GM19351 (cell line): ENCODE results near the gene EVC.

Source experiments
- ATAC-seq: cut with Tn5 transposase; IDR thresholded peaks from one replicate; pipeline ENCODE4 v1.9.1; 2021; ENCODE audit warnings: mild to moderate bottlenecking, moderate library complexity; ENCODE audit not compliant: unreplicated experiment

Gene EVC

DNA sequence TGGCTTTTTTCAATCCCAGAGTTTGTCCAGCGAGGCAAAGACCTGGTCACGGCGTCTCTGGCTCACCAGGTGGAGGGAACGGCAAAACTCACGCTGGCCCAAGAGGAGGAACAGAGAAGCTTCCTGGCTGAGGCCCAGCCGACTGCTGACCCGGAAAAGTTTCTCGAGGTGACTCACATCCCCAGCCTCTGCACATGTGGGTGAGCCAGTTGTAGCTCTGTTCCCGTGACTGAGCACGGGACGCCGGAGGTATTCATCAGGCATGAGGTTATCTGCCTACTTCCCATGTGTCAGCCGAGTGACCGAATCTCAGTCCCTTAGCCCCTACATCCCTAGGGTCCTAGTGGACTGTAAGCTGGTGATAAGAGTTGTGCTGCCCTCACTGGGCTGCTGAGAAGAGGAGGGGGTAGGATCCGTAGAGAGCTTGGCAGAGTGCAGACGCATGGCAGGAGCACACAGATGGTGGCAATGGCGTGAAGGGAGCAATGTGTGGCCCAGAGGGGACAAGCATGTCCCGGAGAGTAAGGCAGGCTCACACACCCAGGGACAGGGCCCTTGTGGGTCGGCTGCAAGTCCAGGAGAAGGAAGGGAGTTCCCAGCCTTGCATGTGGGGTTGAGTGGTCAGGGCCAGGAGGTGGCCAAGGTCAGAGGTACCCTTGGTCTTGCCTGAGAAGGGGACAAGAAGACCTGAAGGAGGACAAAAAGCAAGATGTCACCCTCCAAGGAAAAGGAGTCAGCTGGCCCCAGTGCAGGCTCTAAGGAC lies 42.9 kb downstream of the EVC start:
- ATAC-seq, result no peak

DNA sequence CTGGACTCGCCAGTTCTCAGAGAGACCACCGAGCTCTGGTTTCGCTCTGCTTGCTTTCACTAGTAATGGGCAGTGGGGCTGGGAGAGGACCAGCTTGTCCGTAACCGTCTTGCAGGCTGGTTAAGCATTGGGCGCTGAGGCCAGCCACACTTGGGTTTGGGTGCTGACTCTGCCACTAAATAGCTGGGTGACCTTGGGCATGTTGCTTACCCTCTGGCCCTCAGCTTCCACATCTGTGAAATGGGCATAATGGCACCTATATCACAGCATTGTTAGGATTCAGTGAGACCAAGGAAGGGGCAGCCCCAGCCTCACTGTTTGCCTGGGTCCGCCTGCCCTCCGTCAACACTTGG lies 43.5 kb downstream of the EVC start:
- no peak for ATAC-seq

DNA sequence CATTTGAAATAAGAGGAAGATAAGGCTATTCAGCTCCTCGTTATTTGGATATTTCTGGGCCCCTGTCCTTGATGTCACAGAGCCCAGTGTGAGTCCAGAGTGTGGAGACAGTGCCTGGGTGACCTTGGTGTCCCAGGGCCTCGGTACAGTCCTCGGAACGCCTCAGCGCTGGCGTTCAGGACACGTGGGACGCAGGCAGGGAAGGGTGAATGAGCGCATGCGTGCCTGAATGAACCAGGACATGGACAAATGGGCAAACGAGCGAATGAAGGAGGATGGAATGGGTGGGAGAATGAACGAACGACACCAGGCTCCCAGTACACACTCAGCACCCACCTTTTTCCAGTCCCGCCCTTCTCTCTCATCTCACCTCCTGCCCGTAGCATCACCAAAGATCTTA lies 44.2 kb downstream of the EVC start:
- ATAC-seq, result no peak

DNA sequence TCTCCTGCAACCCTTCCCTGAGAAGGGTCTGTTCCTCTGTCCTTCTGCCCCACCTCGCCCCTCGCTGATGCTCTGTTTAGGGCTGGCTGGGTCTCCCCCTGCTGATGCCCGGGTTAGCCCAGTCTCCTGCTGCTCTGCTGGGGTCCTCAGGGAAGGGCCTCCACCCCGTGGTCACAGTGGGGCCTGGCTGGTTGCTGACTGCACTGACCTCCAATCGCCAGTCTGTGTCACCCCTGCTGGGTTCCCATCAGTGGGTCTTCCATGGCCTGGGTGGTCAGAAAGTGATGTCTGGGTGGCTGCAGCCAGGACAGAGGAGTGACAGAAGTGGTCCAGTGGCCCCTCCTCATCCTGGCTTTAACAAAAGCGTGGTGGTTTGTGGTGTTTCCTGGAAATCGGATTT lies 44.7 kb downstream of the EVC start:
- no peak for ATAC-seq

DNA sequence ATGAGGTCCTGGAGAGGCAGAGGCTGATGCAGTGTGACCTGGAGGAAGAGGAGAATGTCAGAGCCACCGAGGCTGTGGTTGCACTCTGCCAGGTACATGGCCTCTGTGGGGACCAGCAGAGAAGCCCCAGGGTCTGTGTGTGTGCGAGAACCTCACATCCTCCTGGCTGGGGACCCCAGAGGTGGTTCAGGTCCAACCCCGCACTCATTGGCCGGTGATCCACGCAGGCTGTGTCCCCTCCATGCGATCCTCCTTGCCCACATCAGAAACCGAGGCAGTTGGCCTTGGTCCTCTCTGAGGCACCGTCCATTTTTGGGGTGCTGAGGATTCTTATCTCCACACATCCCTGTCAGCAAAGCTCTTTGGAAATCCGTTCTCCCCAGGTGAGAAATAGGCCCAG lies 45.3 kb downstream of the EVC start:
- ATAC-seq, result no peak

DNA sequence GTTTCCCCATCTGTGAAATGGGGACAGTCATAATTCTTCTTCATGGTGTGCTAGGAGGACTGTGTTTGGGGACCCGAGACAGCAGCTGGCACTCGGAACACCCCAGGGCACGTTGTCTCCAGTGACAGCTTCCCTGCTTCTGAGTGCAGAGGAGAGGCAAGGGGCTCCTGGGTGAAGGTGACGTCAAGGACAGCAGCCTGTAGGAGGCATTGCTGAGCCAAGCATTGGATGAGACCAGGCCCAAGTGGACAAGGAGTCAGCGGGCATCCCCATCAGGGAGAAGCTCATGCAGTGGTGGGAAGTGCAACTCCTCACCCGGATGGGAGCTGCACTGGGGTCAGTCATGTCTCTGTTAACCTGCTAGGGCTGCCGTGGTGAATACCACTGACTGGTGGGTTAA lies 46.1 kb downstream of the EVC start:
- ATAC-seq, result no peak

DNA sequence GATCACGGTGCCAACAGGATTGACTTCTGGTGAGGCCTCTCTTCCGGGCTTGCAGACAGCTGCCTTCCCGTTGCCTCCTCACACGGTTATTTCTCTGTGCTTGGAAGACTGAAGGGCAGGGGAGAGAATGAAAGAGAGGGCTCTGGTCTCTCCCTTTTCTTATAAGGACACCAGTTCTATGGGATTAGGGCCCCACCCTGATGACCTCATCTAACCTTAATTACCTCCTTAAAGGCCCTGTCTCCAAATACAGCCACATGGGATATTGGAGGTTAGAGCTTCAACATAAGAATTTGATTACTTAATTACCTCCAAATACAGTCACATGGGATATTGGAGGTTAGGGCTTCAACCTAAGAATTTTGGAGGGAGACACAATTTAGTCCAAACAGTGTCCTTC lies 46.5 kb downstream of the EVC start:
- ATAC-seq, result no peak

DNA sequence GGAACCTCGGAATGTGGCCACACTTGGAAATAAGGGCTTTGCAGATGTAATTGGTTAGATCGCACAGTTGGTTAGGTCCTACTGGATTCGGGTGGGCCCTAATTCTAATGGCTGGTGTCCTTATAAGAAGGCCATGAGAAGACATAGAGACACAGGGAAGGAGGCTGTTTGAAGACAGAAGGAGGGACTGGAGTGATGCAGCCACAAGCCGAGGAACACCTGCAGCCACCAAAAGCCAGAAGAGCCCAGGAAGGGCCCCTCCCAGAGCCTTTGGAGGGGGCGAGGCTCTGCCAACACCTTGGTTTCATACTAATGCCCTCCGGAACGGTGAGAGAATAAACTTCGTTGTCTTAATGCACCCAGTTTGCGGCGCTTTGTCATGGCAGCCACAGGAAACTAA lies 47.0 kb downstream of the EVC start:
- no peak for ATAC-seq

DNA sequence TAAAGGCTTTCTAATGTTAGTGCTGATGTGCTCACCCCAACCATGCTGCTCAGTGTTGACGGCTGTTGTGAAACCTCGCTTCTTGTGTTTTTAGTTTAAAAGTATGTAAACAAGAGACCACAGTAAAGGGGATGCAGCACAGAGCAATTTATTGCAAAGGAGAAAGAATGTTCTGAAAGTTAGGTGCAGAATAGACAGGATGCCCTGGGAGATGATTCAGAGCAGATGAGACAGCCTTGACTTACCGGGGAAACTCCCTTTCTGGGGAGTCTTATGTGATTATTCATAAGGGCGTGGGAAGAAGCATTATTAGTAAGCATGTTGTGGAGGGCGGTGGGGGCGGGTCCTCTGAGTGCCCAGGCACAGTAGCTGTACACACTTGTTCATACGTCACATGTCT lies 47.7 kb downstream of the EVC start:
- ATAC-seq, result no peak

DNA sequence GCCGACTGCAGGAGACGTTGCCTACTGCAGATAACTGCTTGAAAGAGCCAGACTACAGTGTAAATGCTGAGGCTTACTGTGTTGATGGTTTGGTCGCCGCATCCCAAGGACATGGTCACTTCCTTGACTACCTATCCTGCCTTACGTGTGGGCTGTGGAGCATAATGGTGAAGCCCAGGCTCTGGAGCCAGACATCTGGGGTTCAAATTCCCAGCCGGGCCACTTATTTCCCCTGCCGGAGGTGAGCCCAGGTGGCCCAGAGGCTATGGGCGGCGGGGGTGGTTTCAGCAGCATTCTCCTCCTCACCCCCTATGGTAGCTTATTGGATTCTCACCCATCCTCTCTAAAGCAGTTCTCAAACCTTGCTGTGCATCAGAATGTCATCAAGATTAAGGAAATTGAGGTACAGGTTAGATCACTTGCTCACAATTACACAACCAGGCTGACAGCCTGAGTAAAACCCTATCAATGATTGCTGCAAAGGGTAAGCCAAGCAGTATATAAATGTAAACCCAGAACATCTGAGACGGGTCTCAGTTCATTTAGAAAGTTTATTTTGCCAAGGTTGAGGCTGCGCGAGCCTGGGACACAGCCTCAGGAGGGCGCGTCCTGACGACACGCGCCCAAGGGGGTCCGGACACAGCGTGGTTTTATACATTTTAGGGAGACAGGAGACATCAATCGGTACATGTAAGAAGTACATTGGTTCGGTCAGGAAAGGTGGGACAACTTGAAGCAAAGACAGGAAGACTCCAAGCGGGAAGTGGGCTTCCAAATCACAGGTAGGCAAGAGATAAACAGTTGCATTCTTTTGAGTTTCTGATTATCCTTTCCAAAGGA lies 48.5 kb downstream of the EVC start:
- no peak for ATAC-seq

DNA sequence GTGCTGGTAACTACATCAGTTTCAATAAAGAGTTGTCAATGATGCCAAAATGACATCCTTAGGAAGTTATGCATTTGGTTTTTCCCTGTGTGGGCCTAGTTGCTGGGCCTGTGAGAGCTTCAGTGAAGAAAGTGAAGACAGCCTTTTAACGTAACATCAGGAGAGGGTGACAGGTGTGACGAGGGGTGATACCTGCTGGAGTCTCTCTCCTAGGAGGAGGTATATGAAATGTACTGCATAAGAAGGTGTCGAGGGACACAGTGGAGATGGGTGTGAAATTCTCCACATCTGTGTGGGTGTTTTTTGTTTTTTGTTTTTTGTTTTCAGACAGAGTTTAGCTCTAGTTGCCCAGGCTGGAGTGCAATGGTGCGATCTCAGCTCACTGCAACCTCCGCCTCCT lies 49.2 kb downstream of the EVC start:
- ATAC-seq, result no peak

DNA sequence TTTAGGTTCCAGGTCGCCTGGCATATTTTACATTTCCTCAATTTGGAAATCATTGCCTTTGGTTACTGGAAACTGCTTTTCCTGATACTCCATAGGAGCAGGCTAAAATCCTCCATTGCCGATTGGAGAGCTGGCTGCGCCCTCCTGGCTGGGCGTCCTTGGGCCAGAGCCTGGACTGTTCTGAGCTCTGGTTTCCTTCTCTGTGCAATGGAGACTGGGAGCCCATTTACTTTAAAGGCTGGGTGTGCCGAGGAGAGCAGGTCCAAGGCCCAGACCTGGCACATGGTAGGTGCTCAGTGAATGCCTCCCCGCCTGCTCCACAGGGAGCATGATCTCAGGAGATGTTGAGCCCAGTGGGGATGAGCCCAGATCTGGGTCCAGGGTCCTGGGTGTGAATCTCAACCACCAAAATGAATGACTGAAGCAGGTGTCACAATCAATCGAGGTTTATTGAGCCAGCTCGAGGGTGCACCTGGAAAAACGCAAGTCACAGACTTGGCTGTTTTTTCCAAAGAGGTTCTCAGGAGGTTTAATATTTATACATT lies 50.0 kb downstream of the EVC start:
- no peak for ATAC-seq

DNA sequence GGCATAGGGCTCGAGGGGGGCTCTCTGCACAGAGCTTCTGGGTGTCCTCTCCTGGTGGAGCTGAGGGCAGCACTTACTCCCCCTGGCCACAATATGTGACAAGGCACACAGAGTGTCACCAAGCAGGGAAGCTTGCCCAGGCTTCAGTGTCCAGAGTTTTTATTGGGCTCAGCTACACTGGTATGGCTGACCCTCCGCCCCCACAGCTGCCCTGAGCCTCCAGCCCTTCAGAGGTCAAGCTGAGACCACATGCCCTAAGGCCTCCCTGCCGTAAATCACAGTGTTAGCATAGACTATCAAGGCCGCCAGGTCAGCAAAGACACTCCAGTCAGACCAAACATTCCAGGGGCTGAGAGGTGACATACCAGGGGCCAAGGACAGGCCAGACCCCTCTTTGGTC lies 59.0 kb downstream of the EVC start:
- no peak for ATAC-seq

DNA sequence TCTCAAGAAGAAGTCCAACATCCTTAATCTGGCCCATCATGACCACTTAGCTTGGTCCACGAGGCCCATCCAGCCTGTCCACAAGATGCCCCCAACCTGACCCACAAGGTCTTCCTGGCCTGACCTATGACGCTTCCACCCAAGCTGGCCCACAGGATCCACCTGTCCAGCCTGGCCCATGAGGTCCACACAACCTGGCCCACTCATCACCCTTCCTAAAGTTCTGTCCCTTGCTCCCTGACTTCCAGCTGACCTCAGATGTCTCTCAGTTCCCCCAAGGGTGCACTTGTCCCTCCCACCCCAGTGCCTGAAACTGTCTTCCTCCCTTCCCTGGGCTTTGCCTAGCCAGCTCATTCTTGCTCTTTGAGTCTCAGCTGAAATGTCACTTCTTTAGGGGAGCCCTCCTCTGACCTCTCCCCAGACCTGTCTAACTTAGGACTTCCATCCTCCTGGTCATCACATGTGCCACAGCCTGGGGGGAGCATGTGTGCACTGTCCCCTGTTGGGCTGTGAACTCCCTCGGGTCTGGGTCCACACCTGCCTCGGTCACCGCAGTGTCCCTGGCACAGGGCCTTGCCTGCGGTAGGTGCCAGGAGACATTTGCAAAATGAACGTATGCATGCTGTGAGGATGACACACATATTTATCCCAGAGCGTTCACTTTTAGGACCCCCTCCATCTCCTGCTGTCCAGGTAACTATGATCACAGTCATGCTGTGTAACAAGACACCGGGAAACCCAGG lies 61.7 kb downstream of the EVC start:
- ATAC-seq, result no peak

DNA sequence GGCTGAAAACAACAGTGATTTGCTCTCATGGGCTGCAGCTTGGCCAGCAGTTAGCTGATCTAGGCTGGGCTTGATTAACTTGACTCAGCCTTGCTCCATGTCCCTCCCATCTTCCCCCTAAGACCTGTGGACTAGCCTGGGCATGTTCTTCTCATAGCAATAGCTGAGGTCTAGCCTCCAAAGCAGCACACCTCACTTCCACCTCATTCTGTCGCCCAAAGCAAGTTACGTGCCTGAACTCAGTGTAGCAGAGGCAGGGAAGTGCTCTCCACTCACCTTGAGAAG lies 62.2 kb downstream of the EVC start:
- ATAC-seq, result no peak

DNA sequence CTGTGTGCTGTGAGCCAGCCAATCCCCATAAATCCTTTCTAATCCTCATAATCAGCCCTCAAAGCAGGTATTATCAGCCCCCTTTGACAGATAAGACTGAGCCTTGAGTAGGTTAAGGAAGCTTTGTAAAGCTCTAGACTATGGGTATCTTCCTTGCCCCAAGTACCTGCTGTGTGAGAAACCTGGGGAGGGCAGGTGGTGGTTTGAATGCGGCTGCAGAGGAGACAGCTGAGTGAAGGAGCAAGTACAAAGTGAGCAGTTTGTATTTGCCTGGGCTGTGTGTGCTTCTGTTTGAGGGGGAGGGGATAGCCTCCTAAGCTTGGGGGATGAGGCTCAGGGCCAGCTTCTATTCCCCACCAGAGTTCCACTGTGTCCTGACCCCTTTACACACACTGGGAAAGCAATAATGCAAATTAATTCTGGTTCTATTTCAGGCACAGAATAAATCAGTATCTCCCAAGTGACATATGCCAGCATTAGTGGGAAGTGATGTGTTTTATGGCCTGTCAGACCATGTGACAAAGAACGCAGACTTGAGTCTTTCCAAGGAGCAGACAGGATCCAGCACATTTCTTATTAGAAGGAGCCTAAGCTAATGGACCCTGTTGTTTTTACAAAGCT lies 63.5 kb downstream of the EVC start:
- no peak for ATAC-seq

DNA sequence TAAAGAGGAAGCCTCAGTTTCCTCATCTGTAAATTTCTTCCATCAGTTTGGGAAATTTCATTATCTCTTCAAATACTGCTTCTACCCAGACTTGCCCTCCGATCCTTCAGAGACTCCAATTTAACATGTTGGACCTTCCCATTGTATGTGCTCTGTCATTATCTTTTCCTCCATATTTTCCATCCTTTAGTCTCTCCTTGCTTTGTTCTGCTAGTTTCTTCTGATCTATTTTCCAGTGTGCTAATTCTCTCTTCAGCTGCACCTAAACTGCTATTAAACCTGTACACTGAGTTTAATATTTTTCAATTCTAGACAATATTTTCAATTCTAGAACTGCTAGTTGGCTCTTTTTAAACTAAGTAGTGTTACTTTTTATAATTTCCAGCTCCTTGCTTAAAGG lies 65.5 kb downstream of the EVC start:
- no peak for ATAC-seq

DNA sequence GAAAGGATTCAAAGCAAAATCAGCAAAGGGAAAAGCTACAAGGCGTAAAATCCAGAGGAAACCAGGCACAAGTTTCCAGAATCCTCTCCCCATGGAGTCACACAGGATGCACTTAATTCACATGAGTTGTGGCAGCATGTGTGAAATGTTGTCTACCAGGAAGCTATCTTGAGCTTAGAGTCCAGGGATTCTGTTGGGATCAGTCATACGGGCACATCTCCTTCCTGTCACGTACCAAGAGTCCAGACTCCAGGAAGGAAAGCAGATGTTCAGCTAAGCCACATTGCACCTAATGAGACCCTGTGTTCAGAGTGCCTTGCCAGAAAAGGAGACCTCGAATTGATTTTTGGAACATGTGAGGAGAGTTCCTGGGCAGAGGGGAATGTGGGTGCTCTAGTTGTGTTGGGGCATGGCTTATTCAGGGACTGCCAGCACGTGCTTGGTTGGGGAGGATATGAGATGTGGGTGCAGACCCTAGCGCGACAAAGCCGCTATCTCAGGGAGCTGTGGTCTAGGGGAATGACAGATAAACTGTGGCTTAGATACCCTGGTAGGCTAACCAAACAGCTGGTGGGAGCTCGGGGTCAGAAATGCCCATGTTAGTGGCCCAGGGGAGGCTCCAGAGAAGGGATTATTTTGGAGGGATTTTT lies 70.0 kb downstream of the EVC start:
- no peak for ATAC-seq

DNA sequence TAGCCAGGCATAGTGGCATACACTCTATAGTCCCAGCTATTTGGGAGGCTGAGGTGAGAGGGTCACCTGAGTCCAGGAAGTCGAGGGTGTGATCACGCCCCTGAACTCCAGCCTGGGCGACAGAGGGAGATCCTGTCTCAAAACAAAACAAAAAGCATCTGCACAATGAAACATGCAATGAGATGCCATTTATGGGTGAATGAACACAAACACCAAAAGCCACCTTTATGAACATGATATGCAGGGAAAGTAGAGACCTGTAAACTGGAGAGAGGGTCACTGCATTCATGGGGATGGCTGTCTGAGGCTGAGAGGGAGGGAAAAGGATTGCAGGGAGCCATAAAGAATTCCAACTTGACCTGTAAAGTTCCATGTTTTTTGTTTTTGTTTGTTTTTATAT lies 70.7 kb downstream of the EVC start:
- ATAC-seq, result no peak

DNA sequence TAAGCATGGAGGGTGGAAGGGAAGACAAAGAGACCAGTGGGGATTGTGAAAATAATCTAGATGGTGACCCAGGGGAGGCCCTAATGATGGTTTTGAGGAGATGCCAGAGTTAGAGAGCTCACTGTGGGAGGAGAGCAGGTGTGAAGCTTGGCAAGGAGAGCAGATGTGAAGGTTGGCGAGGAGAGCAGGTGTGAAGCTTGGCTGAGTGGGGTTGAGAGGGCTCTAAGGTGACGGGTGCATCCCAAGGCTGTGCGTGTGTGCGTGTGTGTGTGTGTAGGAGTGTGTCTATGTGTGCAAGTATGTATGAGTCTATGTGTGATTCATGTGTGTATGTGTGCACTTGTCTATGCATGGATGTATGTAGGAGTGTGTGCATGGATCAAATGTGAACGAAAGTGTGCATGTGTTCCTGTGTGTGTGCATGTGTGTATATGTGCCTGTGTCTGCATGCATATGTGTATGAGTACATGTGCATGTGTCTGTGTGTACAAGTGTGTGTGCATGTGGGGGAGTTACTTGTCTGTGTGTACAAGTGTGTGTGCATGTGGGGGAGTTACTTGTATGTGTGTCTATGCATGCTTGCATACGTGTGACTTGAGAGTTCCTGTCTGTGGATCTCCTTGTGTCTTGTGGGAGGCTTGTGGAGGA lies 72.0 kb downstream of the EVC start:
- ATAC-seq, result no peak
